Mucosa of rectum (tissue), 2 donors: Measurements from ENCODE around the gene NCOA1.

Experiments used
- H3K27ac ChIP-seq, 2 donors: one replicate each; pipeline ENCODE4 v1.7.0; 2013; ENCODE audit warnings: inconsistent platforms in 2 of 2, low read depth in 2 of 2, low read length in 2 of 2
- H3K27me3 ChIP-seq, 2 donors: one replicate each; pipeline ENCODE4 v1.7.0; 2013; ENCODE audit warnings: low read length in 2 of 2; ENCODE audit not compliant: control insufficient read depth in 2 of 2, insufficient read depth in 2 of 2
- H3K36me3 ChIP-seq, 2 donors: one replicate each; pipeline ENCODE4 v1.7.0; 2013; ENCODE audit warnings: low read length in 2 of 2; ENCODE audit not compliant: control insufficient read depth in 2 of 2, insufficient read depth in 2 of 2
- H3K4me1 ChIP-seq, 2 donors: one replicate each; pipeline ENCODE4 v1.7.0; 2013; ENCODE audit warnings: low read length in 2 of 2, mild to moderate bottlenecking in 1 of 2; ENCODE audit not compliant: control insufficient read depth in 2 of 2, insufficient read depth in 2 of 2
- H3K4me3 ChIP-seq, 2 donors: one replicate each; pipeline ENCODE4 v1.7.0; 2013; ENCODE audit warnings: low read length in 2 of 2
- H3K9ac ChIP-seq, 2 donors: one replicate each; pipeline ENCODE4 v1.7.0; 2013; ENCODE audit warnings: low read length in 2 of 2, low read depth in 1 of 2, mild to moderate bottlenecking in 1 of 2
- H3K9me3 ChIP-seq, 2 donors: one replicate each; pipeline ENCODE4 v1.7.0; 2013; ENCODE audit warnings: low read length in 2 of 2; ENCODE audit not compliant: control insufficient read depth in 2 of 2
- donor health status: healthy.
- donor health status: Normal muscosa, but diverticular disease.

The NCOA1 gene

GRCh38 chr2:24762518-24762917, 271.5 kb downstream of the NCOA1 start:
- Histone ChIP-seq H3K9me3 (no peaks in the 10 kb centered on the region), H3K9ac (no peak overlapping the region), H3K27ac (no peak overlapping the region), H3K27me3 (no peaks in the 10 kb centered on the region), H3K4me1 (no peaks in the 10 kb centered on the region), H3K36me3 (peaks cover 27 to 34% of the 10 kb centered on the region in 2 donors), H3K4me3 (no peak overlapping the region)

DNA sequence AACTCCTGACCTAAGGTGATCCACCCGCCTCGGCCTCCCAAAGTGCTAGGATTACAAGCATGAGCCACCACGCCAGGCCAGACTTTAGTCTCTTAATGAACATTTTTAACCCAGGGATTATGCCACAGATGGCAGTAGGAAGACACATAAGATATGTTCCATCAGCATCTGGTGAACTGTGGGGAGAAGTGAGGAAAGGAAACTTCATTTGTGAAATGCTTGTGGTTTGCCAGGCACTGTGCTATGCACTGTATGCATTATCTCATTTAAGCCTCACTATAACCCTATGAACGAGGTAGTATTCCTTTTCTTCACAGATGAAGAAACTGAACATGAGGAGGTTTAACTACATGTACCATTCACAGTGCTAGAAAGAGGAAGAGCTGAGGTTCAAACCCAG, 272.8 kb downstream of the NCOA1 start:
- H3K4me3 ChIP-seq, result no peak overlapping the region
- no peak overlapping the region for H3K27ac ChIP-seq
- no peaks in the 10 kb centered on the region for H3K27me3 ChIP-seq
- H3K36me3 ChIP-seq, result peaks cover 23 to 34% of the 10 kb centered on the region in 2 donors
- H3K9ac ChIP-seq, result no peak overlapping the region
- H3K9me3 ChIP-seq, result no peaks in the 10 kb centered on the region
- H3K4me1 ChIP-seq, result no peaks in the 10 kb centered on the region

GRCh38 chr2:24766609-24767008, 275.6 kb downstream of the NCOA1 start:
- Histone ChIP-seq H3K9me3 (no peaks in the 10 kb centered on the region), H3K9ac (no peak overlapping the region), H3K27ac (no peak overlapping the region), H3K4me1 (no peaks in the 10 kb centered on the region), H3K36me3 (peaks cover 30 to 39% of the 10 kb centered on the region in 2 donors), H3K4me3 (no peak overlapping the region), H3K27me3 (no peaks in the 10 kb centered on the region)

GRCh38 chr2:24768013-24768412, 277.0 kb downstream of the NCOA1 start:
- no peaks in the 10 kb centered on the region for H3K9me3 ChIP-seq
- H3K4me3 ChIP-seq, result no peak overlapping the region
- no peaks in the 10 kb centered on the region for H3K4me1 ChIP-seq
- H3K36me3 ChIP-seq, result peaks cover 21 to 25% of the 10 kb centered on the region in 2 donors
- no peaks in the 10 kb centered on the region for H3K27me3 ChIP-seq
- no peak overlapping the region for H3K27ac ChIP-seq
- H3K9ac ChIP-seq, result no peak overlapping the region

DNA sequence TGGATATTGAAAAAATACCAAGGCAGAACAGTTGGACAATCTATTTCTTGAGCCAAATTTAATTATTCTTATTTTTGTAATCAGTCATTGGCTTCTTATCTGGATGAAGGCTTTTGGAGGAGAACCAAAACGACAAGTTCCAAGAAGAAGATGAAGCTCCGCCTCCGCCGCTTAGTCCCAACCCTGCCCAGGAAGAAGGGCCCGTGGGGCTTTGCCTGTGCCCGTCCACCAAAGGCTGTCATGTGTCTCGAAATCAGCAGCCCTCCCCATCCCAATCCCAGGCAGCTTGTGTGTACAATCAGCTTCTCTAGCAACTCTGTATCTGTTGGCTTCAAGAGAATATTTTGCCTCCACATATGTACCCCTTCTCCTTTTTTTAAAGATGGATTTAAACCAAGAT, 277.5 kb downstream of the NCOA1 start:
- Histone ChIP-seq H3K9ac (no peak overlapping the region), H3K27me3 (no peaks in the 10 kb centered on the region), H3K4me3 (no peak overlapping the region), H3K4me1 (no peaks in the 10 kb centered on the region), H3K9me3 (no peaks in the 10 kb centered on the region), H3K27ac (no peak overlapping the region), H3K36me3 (peaks cover 21 to 25% of the 10 kb centered on the region in 2 donors)

DNA sequence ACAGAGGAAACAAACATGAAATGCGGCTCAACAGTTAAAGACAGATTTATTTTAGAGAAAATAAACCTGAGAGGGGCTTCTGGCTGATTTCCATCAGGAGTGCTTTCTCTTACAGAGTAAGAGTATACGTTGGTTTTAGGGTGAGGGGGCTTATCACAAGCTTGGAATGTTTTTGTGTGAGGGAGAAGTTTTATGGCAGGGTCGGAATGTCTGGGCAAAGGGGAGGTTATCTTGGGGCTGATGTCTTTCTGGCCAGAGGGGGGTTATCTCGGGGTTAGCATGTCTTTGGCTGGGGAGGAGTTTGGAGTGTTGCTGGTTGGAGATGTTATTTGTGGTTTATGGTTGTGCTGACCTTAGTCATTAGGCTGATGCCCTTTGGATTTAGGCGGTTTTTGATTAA, 280.0 kb downstream of the NCOA1 start:
- Histone ChIP-seq H3K4me3 (no peak overlapping the region), H3K27ac (no peak overlapping the region), H3K27me3 (no peaks in the 10 kb centered on the region), H3K36me3 (peaks cover 10 to 17% of the 10 kb centered on the region in 2 donors), H3K4me1 (no peaks in the 10 kb centered on the region), H3K9ac (no peak overlapping the region), H3K9me3 (no peaks in the 10 kb centered on the region)

- peaks cover 10 to 15% of the 10 kb centered on the region in 2 donors for H3K36me3 ChIP-seq
- no peak overlapping the region for H3K4me3 ChIP-seq
- H3K9ac ChIP-seq, result no peak overlapping the region
- no peaks in the 10 kb centered on the region for H3K4me1 ChIP-seq
- no peaks in the 10 kb centered on the region for H3K27me3 ChIP-seq
- H3K9me3 ChIP-seq, result no peaks in the 10 kb centered on the region
- no peak overlapping the region for H3K27ac ChIP-seq
These were observed 280.9 kb downstream of the NCOA1 start for GRCh38 chr2:24771764-24772586.

- no peaks in the 10 kb centered on the region for H3K9me3 ChIP-seq
- no peak overlapping the region for H3K4me3 ChIP-seq
- H3K9ac ChIP-seq, result no peak overlapping the region
- no peak overlapping the region for H3K27ac ChIP-seq
- peaks cover 6 to 10% of the 10 kb centered on the region in 2 donors for H3K36me3 ChIP-seq
- no peaks in the 10 kb centered on the region for H3K27me3 ChIP-seq
- H3K4me1 ChIP-seq, result peaks cover 0 to 3% of the 10 kb centered on the region in 2 donors
These were observed 283.3 kb downstream of the NCOA1 start for GRCh38 chr2:24774373-24774772.

GRCh38 chr2:24779116-24779515, 288.1 kb downstream of the NCOA1 start:
- H3K4me1 ChIP-seq, result peaks cover 0 to 3% of the 10 kb centered on the region in 2 donors
- H3K4me3 ChIP-seq, result no peak overlapping the region
- no peak overlapping the region for H3K27ac ChIP-seq
- no peaks in the 10 kb centered on the region for H3K9me3 ChIP-seq
- H3K27me3 ChIP-seq, result no peaks in the 10 kb centered on the region
- H3K9ac ChIP-seq, result peak overlapping the region in 1 of 2 donors; percentile 19
- no peaks in the 10 kb centered on the region for H3K36me3 ChIP-seq

GRCh38 chr2:24783641-24784040, 292.6 kb downstream of the NCOA1 start:
- Histone ChIP-seq H3K9me3 (no peaks in the 10 kb centered on the region), H3K4me1 (peaks cover 0 to 3% of the 10 kb centered on the region in 2 donors), H3K4me3 (no peak overlapping the region), H3K27me3 (no peaks in the 10 kb centered on the region), H3K9ac (no peak overlapping the region), H3K27ac (no peak overlapping the region), H3K36me3 (no peaks in the 10 kb centered on the region)
